GM23248 (cell line): ENCODE results near the gene PRDX2. TPM values are rescaled to one million over a fixed set of nuclear protein-coding genes. Genes with fewer than 3 reads are reported as not detected.

Source experiments
- DNase-seq: peaks from one replicate; pipeline ENCODE4 v3.0.0-alpha.2; 2015
- H2AFZ ChIP-seq: fragments of 200-600 bp; sonication (generic); 2 replicates; pipeline ENCODE4 v1.6.1; 2016; ENCODE audit warnings: antibody characterized with exemption
- H3F3A ChIP-seq: fragments of 200-600 bp; sonication (generic); 2 replicates; pipeline ENCODE4 v1.6.1; 2016; ENCODE audit warnings: mild to moderate bottlenecking, antibody characterized with exemption, mixed run types; ENCODE audit not compliant: insufficient read depth
- H3K27ac ChIP-seq: fragments of 200-600 bp; sonication (generic); 2 replicates; pipeline ENCODE4 v1.5.1; 2016; ENCODE audit warnings: mild to moderate bottlenecking
- H3K27me3 ChIP-seq: fragments of 200-600 bp; sonication (generic); replicated peaks from 2 replicates; pipeline ENCODE4 v1.6.1; 2016; ENCODE audit warnings: mild to moderate bottlenecking; ENCODE audit not compliant: insufficient read depth
- H3K36me3 ChIP-seq: fragments of 200-600 bp; sonication (generic); 2 replicates; pipeline ENCODE4 v1.6.1; 2016; ENCODE audit warnings: low read depth, mild to moderate bottlenecking
- H3K4me1 ChIP-seq: fragments of 200-600 bp; sonication (generic); 2 replicates; pipeline ENCODE4 v1.6.1; 2016; ENCODE audit warnings: mild to moderate bottlenecking; ENCODE audit not compliant: insufficient read depth
- H3K4me2 ChIP-seq: fragments of 200-600 bp; sonication (generic); one replicate; pipeline ENCODE4 v1.6.1; 2016; ENCODE audit warnings: mild to moderate bottlenecking; ENCODE audit not compliant: unreplicated experiment
- H3K4me3 ChIP-seq: fragments of 200-600 bp; sonication (generic); 2 replicates; pipeline ENCODE4 v1.5.1; 2016; ENCODE audit warnings: mild to moderate bottlenecking
- H3K79me2 ChIP-seq: fragments of 200-600 bp; sonication (generic); 2 replicates; pipeline ENCODE4 v1.6.1; 2016; ENCODE audit warnings: mild to moderate bottlenecking; ENCODE audit not compliant: insufficient read depth
- H3K9ac ChIP-seq: fragments of 200-600 bp; sonication (generic); 2 replicates; pipeline ENCODE4 v1.6.1; 2016; ENCODE audit warnings: mild to moderate bottlenecking
- H3K9me2 ChIP-seq: fragments of 200-600 bp; sonication (generic); 2 replicates; pipeline ENCODE4 v1.6.1; 2016; ENCODE audit warnings: mixed run types, mild to moderate bottlenecking, moderate library complexity; ENCODE audit not compliant: insufficient read depth
- H3K9me3 ChIP-seq: fragments of 200-600 bp; sonication (generic); one replicate; pipeline ENCODE4 v1.6.1; 2017; ENCODE audit warnings: low read depth
- H4K20me1 ChIP-seq: fragments of 200-600 bp; sonication (generic); 2 replicates; pipeline ENCODE4 v1.6.0; 2016; ENCODE audit not compliant: insufficient read depth
- EZH2 ChIP-seq: fragments of 200-600 bp; sonication (generic); IDR thresholded peaks from 2 replicates; pipeline ENCODE4 v1.6.1; 2018; ENCODE audit warnings: antibody characterized with exemption, mild to moderate bottlenecking; ENCODE audit not compliant: insufficient read depth, poor library complexity, severe bottlenecking
- EZH2phosphoT487 ChIP-seq: fragments of 200-600 bp; sonication (generic); IDR thresholded peaks from 2 replicates; pipeline ENCODE4 v1.6.1; 2018; ENCODE audit warnings: antibody characterized with exemption, moderate library complexity, mild to moderate bottlenecking, low read depth; ENCODE audit not compliant: insufficient read depth
- WGBS, 2 experiments: methylation state at CpG; one replicate each; pipeline ENCODE4 v1.1.6; 2015 to 2017; ENCODE audit warnings: low lambda C conversion rate in 2 of 2, low coverage in 1 of 2; ENCODE audit errors: missing lambda C conversion rate in 2 of 2; 5-methylcytosine and 5-hydroxymethylcytosine counted together
- in situ Hi-C: fragments of 300-500 bp; cut with MboI; formaldehyde crosslinking; loops from 2 replicates; pipeline ENCODE4 v1.15.0; 2020
- polyA plus RNA-seq: library from polyadenylated mRNA; unstranded; fragments of >200 nt; fragmentation: Nextera tagmentation; extraction: Ambion mirVana; gene quantifications from 2 replicates; pipeline ENCODE4 v1.2.1, GENCODE V29; 2016
- total RNA-seq: library from RNA; depleted of rRNA; stranded (reverse); fragments of >200 nt; shearing (Covaris generic); gene quantifications from 2 replicates; pipeline ENCODE4 v1.2.3, GENCODE V29; 2014

PRDX2 gene
- total and polyA plus RNA-seq, 2 experiments from 2014 or later, result 230 to 252 TPM

DNA sequence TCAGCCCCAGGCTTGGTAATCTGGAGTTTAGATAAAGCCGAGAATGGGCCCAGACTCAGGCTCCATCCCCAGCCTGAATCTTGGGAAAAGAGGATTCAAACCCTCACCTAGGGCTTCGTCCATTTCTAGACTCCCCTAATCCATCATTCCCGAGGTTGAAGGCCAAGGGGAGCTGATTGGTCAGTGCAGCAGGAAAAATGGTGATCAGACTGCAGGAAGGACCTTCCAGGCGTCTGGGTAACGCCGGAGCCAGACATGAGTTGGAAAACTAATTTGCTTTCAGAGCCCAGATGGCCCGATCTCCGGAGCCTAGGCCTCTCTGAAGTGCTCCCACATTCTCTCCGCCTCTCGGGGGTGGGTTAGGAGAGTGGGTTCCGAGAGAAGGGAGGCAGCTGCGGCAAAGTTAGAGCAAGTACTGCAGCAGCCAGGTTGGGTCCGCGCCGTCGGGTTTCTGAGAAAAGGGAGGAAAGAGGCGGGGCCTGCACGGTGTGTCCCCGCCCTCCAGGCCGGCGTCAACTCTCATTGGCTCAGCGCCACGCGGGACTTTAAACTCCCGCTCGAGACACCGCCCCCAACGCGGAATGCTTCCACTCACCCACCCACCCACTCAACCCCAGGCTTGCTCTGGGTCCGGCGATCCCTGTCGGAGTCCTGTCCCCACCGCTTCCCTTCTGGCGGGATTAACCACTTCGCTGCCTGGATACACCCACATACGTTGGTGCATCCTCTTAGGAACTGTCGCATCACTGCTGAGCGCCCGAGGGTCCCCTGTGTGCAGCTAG lies 33.6 kb upstream of the PRDX2 start:
- Histone ChIP-seq H4K20me1 (no peaks in the 10 kb centered on the region), H3K27ac (no peak overlapping the region), H3F3A (0 out of 2 replicates have a peak, but pooled peaks cover 11% of the 10 kb centered on the region), H3K79me2 (no peaks in the 10 kb centered on the region), H3K4me2 (no peak overlapping the region), H3K9ac (no peak overlapping the region), H2AFZ (no peak overlapping the region), H3K9me3 (no peaks in the 10 kb centered on the region), H3K4me1 (no peaks in the 10 kb centered on the region), H3K9me2 (no peaks in the 10 kb centered on the region), H3K4me3 (no peak overlapping the region), H3K27me3 (peaks cover 60% of the 10 kb centered on the region), H3K36me3 (no peaks in the 10 kb centered on the region)
- no peak for TF ChIP-seq EZH2phosphoT487
- peak; percentile 3 for TF ChIP-seq EZH2
- 5 to 9% methylated on average over 29 to 39 of the region's 39 CpGs for WGBS, 2 experiments
- in situ Hi-C loops, result no loop called here
- DNase-seq, result peak; percentile 70

DNA sequence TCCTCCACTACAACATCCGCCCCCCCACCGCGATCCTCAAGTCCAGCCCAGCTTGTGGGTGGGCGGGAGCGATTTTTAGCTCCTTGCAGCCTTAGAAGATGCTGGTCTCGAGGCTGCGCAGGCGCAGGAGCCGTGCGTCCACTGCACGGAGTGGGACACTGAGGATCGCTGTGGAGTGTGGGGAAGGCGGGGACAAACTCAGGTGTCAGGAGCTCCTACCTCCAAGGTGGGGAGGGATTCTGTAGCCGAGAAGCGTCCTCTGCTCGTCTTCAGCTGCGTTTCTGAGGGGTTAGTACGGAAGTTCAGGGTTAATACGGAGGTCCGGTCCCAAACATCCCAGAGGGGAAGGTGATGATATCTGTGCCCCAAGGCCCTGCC lies 33.0 kb upstream of the PRDX2 start, which contains the start of gene RTBDN:
Gene RTBDN, minus strand, starts transcription at position 14 of the 378 bp plus-strand sequence. CDS start 4,600 bp downstream, outside the sequence.
- 7 to 9% methylated on average over 20 of the region's 20 CpGs for WGBS, 2 experiments
- Histone ChIP-seq H2AFZ (no peak within 1 kb of the TSS), H3K9me3 (no peaks in the 10 kb centered on the region), H3K9me2 (no peaks in the 10 kb centered on the region), H3K4me3 (peak within 1 kb of the TSS; percentile 63), H4K20me1 (no peaks in the 10 kb centered on the region), H3K4me1 (no peaks in the 10 kb centered on the region), H3K36me3 (no peaks in the 10 kb centered on the region), H3K4me2 (no peak within 1 kb of the TSS), H3F3A (0 out of 2 replicates have a peak, but pooled peaks cover 11% of the 10 kb centered on the region), H3K27me3 (peaks cover 54% of the 10 kb centered on the region), H3K79me2 (no peaks in the 10 kb centered on the region), H3K27ac (no peak within 1 kb of the TSS), H3K9ac (no peak within 1 kb of the TSS)
- in situ Hi-C loops, result no loop called here
- DNase-seq, result peak; percentile 28
- TF ChIP-seq EZH2phosphoT487 (no peak), EZH2 (no peak)

- no peak overlapping the region for H3K4me2 ChIP-seq
- peak; percentile 45 for DNase-seq
Measured at GRCh38 chr19:12833738-12834565, 32.4 kb upstream of the PRDX2 start.

DNA sequence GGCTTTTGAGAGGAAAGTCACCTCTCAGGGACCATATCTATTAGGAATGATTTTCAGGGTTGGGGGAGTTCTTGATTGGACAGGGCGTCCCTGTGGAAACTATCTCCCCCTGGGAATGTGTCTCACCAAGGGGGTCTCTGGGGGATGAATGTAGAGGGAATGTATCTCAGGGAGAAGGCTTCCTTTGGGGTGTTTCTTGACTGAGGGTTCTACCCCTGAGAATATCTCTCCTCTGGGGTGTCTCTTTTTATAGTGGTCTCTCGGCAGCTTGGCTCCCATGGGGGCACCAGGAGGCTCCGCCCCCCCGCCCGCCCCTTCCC lies 31.8 kb upstream of the PRDX2 start:
- Histone ChIP-seq H3K9ac (no peak overlapping the region), H3K79me2 (no peaks in the 10 kb centered on the region), H3K27me3 (peaks cover 42% of the 10 kb centered on the region), H3K27ac (no peak overlapping the region), H4K20me1 (no peaks in the 10 kb centered on the region), H3K36me3 (no peaks in the 10 kb centered on the region), H2AFZ (no peak overlapping the region), H3K9me3 (no peaks in the 10 kb centered on the region), H3K4me1 (no peaks in the 10 kb centered on the region), H3F3A (0 out of 2 replicates have a peak, but pooled peaks cover 11% of the 10 kb centered on the region), H3K4me3 (no peak overlapping the region), H3K9me2 (no peaks in the 10 kb centered on the region), H3K4me2 (no peak overlapping the region)
- TF ChIP-seq EZH2, result no peak
- TF ChIP-seq EZH2phosphoT487, result no peak
- in situ Hi-C loops, result no loop called here
- 0 to 4% methylated on average over 2 to 4 of the region's 5 CpGs for WGBS, 2 experiments
- no peak for DNase-seq

More at GRCh38 chr19:12833738-12834565, 32.4 kb upstream of the PRDX2 start:
- Histone ChIP-seq H2AFZ (no peak overlapping the region), H3K9me2 (no peaks in the 10 kb centered on the region), H3K36me3 (no peaks in the 10 kb centered on the region), H3K4me1 (no peaks in the 10 kb centered on the region), H3K9ac (no peak overlapping the region), H3F3A (0 out of 2 replicates have a peak, but pooled peaks cover 11% of the 10 kb centered on the region), H3K79me2 (no peaks in the 10 kb centered on the region), H3K9me3 (no peaks in the 10 kb centered on the region), H3K27me3 (peaks cover 48% of the 10 kb centered on the region), H4K20me1 (no peaks in the 10 kb centered on the region), H3K4me3 (peak overlapping the region; percentile 63), H3K27ac (no peak overlapping the region)
- WGBS, 2 experiments, result 1 to 2% methylated on average over 25 to 70 of the region's 87 CpGs
- in situ Hi-C loops, result no loop called here
- TF ChIP-seq EZH2 (no peak), EZH2phosphoT487 (no peak)
